Left ventricle myocardium superior (tissue), 1 donor: ENCODE results near the gene VPS37B. TPM values are rescaled to one million over a fixed set of nuclear protein-coding genes. Genes with fewer than 3 reads are reported as not detected.
"Not testable (repeated sequence)": the region's sequence is repeated elsewhere in the genome, so short reads cannot be mapped to it uniquely, and the experiment has no call there.

ENCODE experiments used
- ATAC-seq: fragments of 200-7000 bp; cut with Tn5 transposase; one replicate; pipeline ENCODE4 v1.9.1; 2020; ENCODE audit warnings: mild to moderate bottlenecking, moderate library complexity
- DNase-seq: peaks from one replicate; pipeline ENCODE4 v3.0.0-alpha.2; 2020
- intact Hi-C: fragments of 100-400 bp; cut with micrococcal nuclease; formaldehyde crosslinking; loops from one replicate; pipeline ENCODE4 v1.11.0; 2022
- long read RNA-seq: library from polyadenylated mRNA; unstranded; transcript quantifications from one replicate; pipeline ENCODE4 v2.0.0, GENCODE V29; 2021
- total RNA-seq: library from RNA; stranded (reverse); fragmentation: NEBNext Ultra II Directional; extraction: Animal tissue kit (Norgen Biotek cat#: 25700); gene quantifications from one replicate; pipeline ENCODE4 v1.2.1, GENCODE V29; 2021
- donor health status: DM: no; HTN: yes; CAD: no; lungs with severe emphysema.

The VPS37B gene
- total RNA-seq = 29.5 TPM
- long read RNA-seq, transcript VPS37B-201 (4 exons, 3,028 nt) = major isoform, 29 of 67 reads
- long read RNA-seq, partial matches to known transcripts = 2 of 67 reads
- long read RNA-seq, other reads (novel, unspliced or antisense) = 35 of 67 reads

- ATAC-seq = peak; percentile 82
- DNase-seq = peak; percentile 89
- intact Hi-C loops = no loop called here
Observed at GRCh38 chr12:122895704-122896636, at the start of gene VPS37B. TSS of gene VPS37B (minus strand) at chr12:122896124. CDS start at chr12:122896062, 62 bp downstream.

- DNase-seq = no peak
- ATAC-seq = peak; percentile 5
- intact Hi-C loops = no loop called here
Observed at GRCh38 chr12:122944605-122945592, 49.0 kb upstream of the VPS37B start.

- ATAC-seq = peak; percentile 13
- DNase-seq = no peak
- intact Hi-C loops = no loop called here
Observed at GRCh38 chr12:122943196-122943595, 47.3 kb upstream of the VPS37B start.

GRCh38 chr12:122942637-122943036 is 46.7 kb upstream of the VPS37B start:
- intact Hi-C loops = no loop called here
- ATAC-seq (no peak), DNase-seq (no peak)

GRCh38 chr12:122941351-122941750 is 45.4 kb upstream of the VPS37B start:
- ATAC-seq = not testable (repeated sequence)

GRCh38 chr12:122939125-122939524 is 43.2 kb upstream of the VPS37B start:
- intact Hi-C loops = no loop called here
- ATAC-seq (no peak), DNase-seq (no peak)

More at GRCh38 chr12:122941351-122941750, 45.4 kb upstream of the VPS37B start:
- intact Hi-C loops, DNase-seq: not testable (repeated sequence)

- DNase-seq = no peak
- intact Hi-C loops = no loop called here
- ATAC-seq = no peak
Observed at GRCh38 chr12:122937622-122938091, 41.7 kb upstream of the VPS37B start.

- DNase-seq = no peak
- intact Hi-C loops = no loop called here
- ATAC-seq = no peak
Observed at GRCh38 chr12:122935318-122935717, 39.4 kb upstream of the VPS37B start.

- DNase-seq = no peak
- ATAC-seq = no peak
- intact Hi-C loops = no loop called here
Observed at GRCh38 chr12:122934722-122935121, 38.8 kb upstream of the VPS37B start.

- no peak for DNase-seq
- intact Hi-C loops = no loop called here
- ATAC-seq = no peak
Observed at GRCh38 chr12:122932207-122932606, 36.3 kb upstream of the VPS37B start.

- no peak for ATAC-seq
- DNase-seq = no peak
- intact Hi-C loops = no loop called here
Observed at GRCh38 chr12:122929812-122930211, 33.9 kb upstream of the VPS37B start.

GRCh38 chr12:122929148-122929538 is 33.2 kb upstream of the VPS37B start:
- intact Hi-C loops = no loop called here
- DNase-seq (no peak), ATAC-seq (no peak)

- intact Hi-C loops = no loop called here
- no peak for ATAC-seq
- no peak for DNase-seq
Observed at GRCh38 chr12:122928404-122929147, 32.7 kb upstream of the VPS37B start.

GRCh38 chr12:122927756-122928403 is 32.0 kb upstream of the VPS37B start:
- ATAC-seq = no peak
- DNase-seq = no peak
- intact Hi-C loops = no loop called here

- no peak for ATAC-seq
- intact Hi-C loops = no loop called here
- DNase-seq = no peak
Observed at GRCh38 chr12:122921917-122922316, 26.0 kb upstream of the VPS37B start.

GRCh38 chr12:122920687-122921086 is 24.8 kb upstream of the VPS37B start:
- no peak for ATAC-seq
- no peak for DNase-seq
- intact Hi-C loops = no loop called here

- intact Hi-C loops = no loop called here
- DNase-seq = no peak
Observed at GRCh38 chr12:122918827-122919226, 22.9 kb upstream of the VPS37B start.

GRCh38 chr12:122917507-122918121 is 21.7 kb upstream of the VPS37B start:
- DNase-seq = peak; percentile 71
- intact Hi-C loops = no loop called here
- peak; percentile 92 for ATAC-seq

More at GRCh38 chr12:122918827-122919226, 22.9 kb upstream of the VPS37B start:
- no peak for ATAC-seq
